SK-N-SH treated with all-trans-retinoic acid at 6 μM for 48 hours (cell line): Measurements from ENCODE around the gene ATP8B2.

Experiments
- CSDC2 ChIP-seq: fragments of 250-450 bp; sonication (Bioruptor Pico); IDR thresholded peaks from 2 replicates; pipeline ENCODE4 v1.5.0; 2020; ENCODE audit warnings: mild to moderate bottlenecking, moderate library complexity
- GLIS3 ChIP-seq: fragments of 250-450 bp; sonication (Bioruptor Pico); IDR thresholded peaks from 2 replicates; pipeline ENCODE4 v1.5.0; 2020; ENCODE audit warnings: mild to moderate bottlenecking, moderate library complexity
- RARB ChIP-seq: fragments of 250-450 bp; sonication (Bioruptor Pico); IDR thresholded peaks from 2 replicates; pipeline ENCODE4 v1.8.0; 2021; ENCODE audit warnings: mild to moderate bottlenecking, moderate library complexity

DNA sequence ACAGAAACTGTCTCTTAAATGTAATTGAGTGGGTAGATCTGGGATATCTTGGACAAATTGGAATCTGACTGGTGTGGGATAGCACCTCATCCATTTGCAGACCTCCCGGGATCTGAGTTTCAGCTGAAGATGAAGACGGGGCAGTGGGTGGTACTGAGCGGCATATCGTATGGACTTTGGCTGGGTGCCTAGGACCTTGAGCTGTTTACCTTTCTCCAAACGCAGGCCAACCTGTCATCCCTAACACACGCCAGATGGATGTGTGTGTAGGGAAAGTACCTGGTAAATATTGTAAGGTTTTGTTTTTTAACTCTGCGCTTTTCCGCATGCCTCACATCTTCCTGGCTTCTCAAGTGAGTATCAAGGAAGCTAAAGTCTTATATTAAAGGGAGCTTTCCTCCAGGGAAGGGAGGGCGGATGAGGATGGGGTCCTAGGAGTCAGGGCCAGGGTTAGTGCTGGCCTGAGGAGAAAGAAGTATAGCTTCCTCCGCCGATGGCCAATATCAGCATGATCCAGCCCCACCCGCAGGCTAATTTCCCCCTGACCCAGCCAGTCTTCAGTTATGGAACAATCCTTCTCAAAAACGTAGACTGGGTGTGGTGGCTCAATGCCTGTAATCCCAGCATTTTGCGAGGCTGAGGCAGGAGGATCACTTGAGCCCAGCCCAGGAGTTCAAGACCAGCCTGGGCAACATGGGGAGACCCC lies 26.2 kb downstream of the ATP8B2 start:
- TF ChIP-seq GLIS3 (CRISPR knock-in tag) (no peak), RARB (no peak), CSDC2 (CRISPR knock-in tag) (no peak)
